Measurements from ENCODE around the gene BMERB1. TPM values are rescaled to one million over a fixed set of nuclear protein-coding genes. Genes with fewer than 3 reads are reported as not detected.
A peak's percentile ranks its signal among the peaks of the same experiment; 100 is the strongest.

The BMERB1 gene
- total and polyA plus RNA-seq, 9 of the 15 experiments (the other 6 are each of a cell fraction or from before 2014, with no cell fraction given) = 0.29 to 2.9 (median 0.94) TPM

DNA sequence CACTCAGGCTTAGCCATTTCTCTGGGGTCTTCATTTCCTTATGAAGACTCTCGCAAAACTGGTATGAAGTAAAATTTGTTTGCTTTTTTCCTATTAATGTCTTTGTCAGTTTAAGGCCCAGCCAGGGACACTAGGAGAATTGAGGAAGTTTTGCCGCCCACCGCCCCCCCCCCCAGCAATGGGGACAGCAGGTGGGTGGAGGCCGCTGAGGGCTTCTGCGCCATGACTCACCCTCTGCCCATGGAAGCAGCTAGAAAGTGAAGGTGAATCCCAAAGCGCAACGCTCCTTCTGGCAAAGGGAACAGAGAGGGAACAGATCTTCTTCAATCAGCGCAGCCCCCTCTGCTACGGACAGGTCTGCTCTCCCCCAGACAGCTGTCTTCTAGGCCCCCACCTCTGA lies 158.8 kb downstream of the BMERB1 start (continued):
- TF ChIP-seq ZBTB7A (IDR thresholded peaks at IDR 0.05; ENCODE audit: borderline replicate concordance, control insufficient read depth, low read depth, low read length) = peak; percentile 69; the same call in 1 of the 2 replicates
- peak; percentile 35; the same call in 1 of the 2 replicates for TF ChIP-seq JUN (IDR thresholded peaks at IDR 0.05; ENCODE audit: borderline replicate concordance, low read depth, low read length)
- TF ChIP-seq JUN (CRISPR knock-in tag; IDR thresholded peaks at IDR 0.05; ENCODE audit: borderline replicate concordance) = no peak
- 0 out of 2 replicates have a peak, but pooled peaks have one; percentile 11 for TF ChIP-seq CXXC5 (CRISPR knock-in tag; IDR thresholded peaks at IDR 0.05)

DNA sequence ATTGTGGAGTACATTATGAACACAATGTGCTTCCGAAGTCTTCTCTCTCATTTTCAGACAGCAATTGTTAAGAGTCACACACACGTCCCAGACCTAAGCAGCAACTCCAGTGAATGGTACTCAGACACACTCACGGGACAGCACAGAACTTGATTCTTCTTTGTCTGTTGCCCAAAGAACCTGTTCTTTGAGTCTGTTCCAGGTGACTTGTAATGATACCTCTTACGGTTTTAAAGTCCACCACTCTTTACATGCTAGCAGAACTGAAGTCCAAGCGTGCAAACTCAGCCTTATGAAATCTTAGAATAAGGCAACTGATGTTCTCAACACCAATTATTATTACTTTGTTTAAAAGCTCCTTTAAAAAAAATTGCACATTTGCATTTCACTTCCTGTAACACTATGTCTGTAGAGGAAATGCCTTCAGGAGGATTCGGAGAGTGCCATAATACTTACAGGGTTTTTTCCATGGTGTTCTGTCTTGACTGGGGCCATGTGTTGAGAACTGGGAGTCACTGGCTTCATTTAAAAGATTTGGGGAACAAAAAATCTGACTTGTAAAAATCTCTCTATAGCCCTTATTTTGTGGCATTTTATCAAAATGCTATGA lies 160.4 kb downstream of the BMERB1 start:
- H3K9ac ChIP-seq (ENCODE audit: insufficient read depth in 1 of 2, low read depth in 2 of 2, low read length in 2 of 2) = no peak overlapping the region
- no peak overlapping the region for H3K4me3 ChIP-seq
- peaks cover 27 to 33% of the 10 kb centered on the region in 2 experiments for H3K4me1 ChIP-seq (replicated peaks in 1 of 2; ENCODE audit: control insufficient read depth in 2 of 2, insufficient read depth in 2 of 2, low read length in 2 of 2)
- ATAC-seq = no peak
- 0 out of 2 replicates have a peak, but pooled peaks cover under 1% of the 10 kb centered on the region for H3K9me3 ChIP-seq (replicated peaks; ENCODE audit: control insufficient read depth, insufficient read depth, low read depth, low read length)
- H3K79me2 ChIP-seq (ENCODE audit: control insufficient read depth, insufficient read depth, low read length) = no peaks in the 10 kb centered on the region
- intact Hi-C loops (cut with micrococcal nuclease) = no loop called here
- 84% methylated on average over 6 of the region's 6 CpGs for WGBS (ENCODE audit: insufficient coverage, low coverage, missing lambda C conversion rate)
- CTCF ChIA-PET (ENCODE audit: low intra/inter-chr PET ratio) = no interaction called here
- H2AFZ ChIP-seq (ENCODE audit: low read depth, low read length) = no peak overlapping the region
- no peak overlapping the region for H3K4me2 ChIP-seq (ENCODE audit: insufficient read depth, low read length)
- DNase-seq (ENCODE audit: extremely low read depth in 1 of 4, low spot score in 3 of 4) = no peak
- no peaks in the 10 kb centered on the region for H3K9me1 ChIP-seq (ENCODE audit: control insufficient read depth, insufficient read depth, low read length)
- no TSS peak for BruUV-seq (replicated peaks)
- no peaks in the 10 kb centered on the region for H3K27me3 ChIP-seq (ENCODE audit: control insufficient read depth in 2 of 2, insufficient read depth in 2 of 2, low read length in 2 of 2)
- peaks cover 41% of the 10 kb centered on the region for H3K36me3 ChIP-seq (ENCODE audit: control insufficient read depth, insufficient read depth, low read length)
- no peaks in the 10 kb centered on the region for H4K20me1 ChIP-seq (replicated peaks; ENCODE audit: control insufficient read depth, insufficient read depth, low read length)
- in situ Hi-C loops (cut with MboI) = no loop called here
- H3K27ac ChIP-seq (ENCODE audit: extremely low read depth, low read depth, low read length) = no peak overlapping the region
- TF ChIP-seq ZFX (CRISPR knock-in tag; IDR thresholded peaks at IDR 0.05) (no peak), ZNF165 (CRISPR knock-in tag; IDR thresholded peaks at IDR 0.05; ENCODE audit: borderline replicate concordance) (no peak), KAT8 (IDR thresholded peaks at IDR 0.05; ENCODE audit: low read depth) (no peak), SRSF9 (IDR thresholded peaks at IDR 0.05; ENCODE audit: borderline replicate concordance, low read depth, low read length) (no peak), DPF2 (IDR thresholded peaks at IDR 0.05) (no peak)
- POLR2A ChIA-PET = interaction anchor here (0.5 kb wide), 1 partner anchor 10 kb away, joined by 4 read pairs; no protein-coding TSS in a partner anchor
- FAIRE-seq = no peak

All from K562 (cell line).